ENCODE measurements around the gene SERGEF.

DNA sequence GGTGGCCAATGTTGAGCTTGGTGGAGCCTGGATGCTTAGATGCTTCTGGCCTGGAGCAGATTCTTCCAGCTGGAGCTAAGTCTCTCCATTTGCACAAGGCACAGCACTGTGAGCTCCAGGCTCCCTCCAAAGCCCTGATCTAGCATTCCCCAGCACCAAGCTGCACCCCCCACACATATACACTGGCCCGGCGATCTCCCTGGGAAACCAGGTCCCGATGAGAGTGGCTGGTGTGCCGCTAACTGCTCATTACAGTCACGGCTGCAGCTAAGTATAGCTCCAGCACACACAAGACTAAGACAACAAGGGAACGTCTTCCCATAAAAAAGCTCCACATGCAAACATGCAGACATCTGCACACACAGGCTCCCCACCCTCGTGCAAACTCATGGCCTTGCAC lies 260.7 kb downstream of the SERGEF start:
- TF ChIP-seq CTCF (IDR thresholded peaks at IDR 0.05), result no peak
- no peak for TF ChIP-seq POLR2A (IDR thresholded peaks at IDR 0.05)
- TF ChIP-seq POLR2AphosphoS5 (IDR thresholded peaks at IDR 0.05), result no peak
- TF ChIP-seq EP300 (IDR thresholded peaks at IDR 0.05), result no peak
